ENCODE results near the gene ABCA1. TPM values are rescaled to one million over a fixed set of nuclear protein-coding genes. Genes with fewer than 3 reads are reported as not detected.
"Not testable (repeated sequence)": the region's sequence is repeated elsewhere in the genome, so short reads cannot be mapped to it uniquely, and the experiment has no call there.

ABCA1 gene
- 49.5 and 51.1 TPM in 2 replicates for total RNA-seq
- long read RNA-seq, partial matches to known transcripts: 39 of 48 reads
- long read RNA-seq, other reads (novel, unspliced or antisense): 9 of 48 reads

- Mint-ChIP-seq H3K9me3 (ENCODE audit: unreplicated experiment) (no peaks in the 10 kb centered on the region), H3K27me3 (ENCODE audit: unreplicated experiment) (no peaks in the 10 kb centered on the region), H3K36me3 (ENCODE audit: unreplicated experiment) (peaks cover 2% of the 10 kb centered on the region), H3K4me1 (ENCODE audit: unreplicated experiment) (peaks cover 36% of the 10 kb centered on the region), H3K27ac (ENCODE audit: unreplicated experiment) (peak within 1 kb of the TSS; percentile 87), H3K4me3 (ENCODE audit: unreplicated experiment) (peak within 1 kb of the TSS; percentile 95)
- peak; percentile 90 for DNase-seq (ENCODE audit: extremely low spot score, unreplicated experiment)
- TF ChIP-seq, protein P1, sequence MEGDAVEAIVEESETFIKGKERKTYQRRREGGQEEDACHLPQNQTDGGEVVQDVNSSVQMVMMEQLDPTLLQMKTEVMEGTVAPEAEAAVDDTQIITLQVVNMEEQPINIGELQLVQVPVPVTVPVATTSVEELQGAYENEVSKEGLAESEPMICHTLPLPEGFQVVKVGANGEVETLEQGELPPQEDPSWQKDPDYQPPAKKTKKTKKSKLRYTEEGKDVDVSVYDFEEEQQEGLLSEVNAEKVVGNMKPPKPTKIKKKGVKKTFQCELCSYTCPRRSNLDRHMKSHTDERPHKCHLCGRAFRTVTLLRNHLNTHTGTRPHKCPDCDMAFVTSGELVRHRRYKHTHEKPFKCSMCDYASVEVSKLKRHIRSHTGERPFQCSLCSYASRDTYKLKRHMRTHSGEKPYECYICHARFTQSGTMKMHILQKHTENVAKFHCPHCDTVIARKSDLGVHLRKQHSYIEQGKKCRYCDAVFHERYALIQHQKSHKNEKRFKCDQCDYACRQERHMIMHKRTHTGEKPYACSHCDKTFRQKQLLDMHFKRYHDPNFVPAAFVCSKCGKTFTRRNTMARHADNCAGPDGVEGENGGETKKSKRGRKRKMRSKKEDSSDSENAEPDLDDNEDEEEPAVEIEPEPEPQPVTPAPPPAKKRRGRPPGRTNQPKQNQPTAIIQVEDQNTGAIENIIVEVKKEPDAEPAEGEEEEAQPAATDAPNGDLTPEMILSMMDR (IDR thresholded peaks at IDR 0.05): no peak
Observed at GRCh38 chr9:104927912-104928740, at the start of gene ABCA1. Gene ABCA1 (minus strand): TSS chr9:104928155. CDS start chr9:104903679, 24,476 bp downstream.

DNA sequence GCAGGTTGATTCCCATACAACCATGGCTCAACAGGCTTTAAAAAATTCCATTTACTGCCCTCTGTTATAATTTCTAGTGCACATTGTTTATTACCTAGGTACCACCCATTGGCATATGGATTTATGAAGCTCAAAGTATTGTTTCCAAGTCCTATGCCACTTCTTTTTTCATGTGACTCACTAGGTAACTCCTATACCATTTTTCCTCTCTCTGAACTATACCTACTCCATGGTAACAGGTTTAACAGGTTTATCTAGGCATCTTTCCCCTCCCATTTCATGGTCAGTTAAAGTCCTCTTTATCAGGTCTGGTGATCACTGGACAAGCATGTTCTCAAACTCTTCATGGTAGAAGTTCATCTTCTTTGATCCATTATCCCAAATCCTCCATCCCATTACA, 49.6 kb upstream of the ABCA1 start:
- no peak for DNase-seq (ENCODE audit: extremely low spot score, unreplicated experiment)
- Mint-ChIP-seq H3K9me3 (ENCODE audit: unreplicated experiment) (no peaks in the 10 kb centered on the region), H3K36me3 (ENCODE audit: unreplicated experiment) (no peaks in the 10 kb centered on the region), H3K27me3 (ENCODE audit: unreplicated experiment) (no peaks in the 10 kb centered on the region), H3K4me3 (ENCODE audit: unreplicated experiment) (no peak overlapping the region), H3K27ac (ENCODE audit: unreplicated experiment) (no peak overlapping the region), H3K4me1 (ENCODE audit: unreplicated experiment) (peaks cover 16% of the 10 kb centered on the region)
- TF ChIP-seq, protein P1 (IDR thresholded peaks at IDR 0.05): no peak

DNA sequence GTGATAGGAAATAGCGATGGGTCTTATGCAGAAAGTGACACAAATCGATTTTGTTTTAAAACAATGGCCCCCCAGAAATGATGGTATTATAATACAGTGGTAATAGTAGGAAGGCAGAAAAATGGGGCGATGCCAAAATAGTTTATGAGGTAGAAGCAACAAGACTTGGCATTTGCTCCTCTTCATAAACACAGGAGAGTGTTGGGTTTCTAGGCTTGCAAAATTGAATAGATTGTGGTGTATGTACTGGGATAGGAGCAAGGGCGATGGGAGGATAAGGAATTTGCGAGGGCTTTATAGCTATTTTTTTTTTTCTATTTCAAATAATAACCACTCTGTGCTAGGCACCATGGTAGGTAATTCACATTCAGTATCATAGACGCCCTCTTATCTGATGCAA, 49.2 kb upstream of the ABCA1 start:
- Mint-ChIP-seq H3K4me3 (ENCODE audit: unreplicated experiment) (no peak overlapping the region), H3K4me1 (ENCODE audit: unreplicated experiment) (peaks cover 14% of the 10 kb centered on the region), H3K9me3 (ENCODE audit: unreplicated experiment) (no peaks in the 10 kb centered on the region), H3K36me3 (ENCODE audit: unreplicated experiment) (no peaks in the 10 kb centered on the region), H3K27ac (ENCODE audit: unreplicated experiment) (no peak overlapping the region), H3K27me3 (ENCODE audit: unreplicated experiment) (no peaks in the 10 kb centered on the region)
- TF ChIP-seq, protein P1 (IDR thresholded peaks at IDR 0.05): no peak
- no peak for DNase-seq (ENCODE audit: extremely low spot score, unreplicated experiment)

DNA sequence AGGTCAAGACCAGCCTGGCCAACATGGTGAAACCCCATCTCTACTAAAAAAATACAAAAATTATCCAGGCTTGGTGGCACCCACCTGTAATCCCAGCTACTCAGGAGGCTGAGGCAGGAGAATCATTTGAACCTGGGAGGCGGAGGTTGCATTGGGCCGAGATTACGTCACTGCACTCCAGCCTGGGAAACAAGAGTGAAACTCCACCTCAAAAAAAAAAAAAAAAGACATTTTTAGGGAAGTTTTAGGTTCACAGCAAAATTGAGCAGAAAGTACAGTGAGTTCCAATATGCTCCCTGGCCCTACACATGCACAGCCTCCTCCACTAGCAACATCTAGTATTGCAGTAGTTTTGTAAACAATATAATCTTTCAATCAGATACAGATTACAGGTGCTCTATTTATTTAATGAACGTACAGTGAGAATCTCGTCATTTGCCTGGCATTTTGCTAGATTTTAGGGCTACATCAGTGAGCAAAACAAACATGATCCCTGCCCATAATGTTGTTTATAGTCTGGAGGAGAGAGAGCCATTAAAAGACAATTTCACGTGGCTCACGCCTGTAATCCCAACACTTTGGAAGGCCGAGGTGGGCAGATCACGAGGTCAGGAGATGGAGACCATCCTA, 48.1 kb upstream of the ABCA1 start:
- H3K9me3 Mint-ChIP-seq (ENCODE audit: unreplicated experiment); H3K27ac Mint-ChIP-seq (ENCODE audit: unreplicated experiment); H3K4me3 Mint-ChIP-seq (ENCODE audit: unreplicated experiment); DNase-seq (ENCODE audit: extremely low spot score, unreplicated experiment); H3K27me3 Mint-ChIP-seq (ENCODE audit: unreplicated experiment); H3K36me3 Mint-ChIP-seq (ENCODE audit: unreplicated experiment): not testable (repeated sequence)
- peaks cover 17% of the 10 kb centered on the region for H3K4me1 Mint-ChIP-seq (ENCODE audit: unreplicated experiment)

GRCh38 chr9:104974053-104974962, 46.4 kb upstream of the ABCA1 start:
- no peaks in the 10 kb centered on the region for H3K27me3 Mint-ChIP-seq (ENCODE audit: unreplicated experiment)

More at GRCh38 chr9:104974053-104974962, 46.4 kb upstream of the ABCA1 start:
- H3K4me1 Mint-ChIP-seq (ENCODE audit: unreplicated experiment): peaks cover 20% of the 10 kb centered on the region
- DNase-seq (ENCODE audit: extremely low spot score, unreplicated experiment): no peak
- TF ChIP-seq, protein P1 (IDR thresholded peaks at IDR 0.05): no peak
- no peaks in the 10 kb centered on the region for H3K36me3 Mint-ChIP-seq (ENCODE audit: unreplicated experiment)
- H3K27ac Mint-ChIP-seq (ENCODE audit: unreplicated experiment): no peak overlapping the region
- no peaks in the 10 kb centered on the region for H3K9me3 Mint-ChIP-seq (ENCODE audit: unreplicated experiment)
- no peak overlapping the region for H3K4me3 Mint-ChIP-seq (ENCODE audit: unreplicated experiment)

Measured in osteocyte (in vitro differentiated cells).